NCI-H1417 (cell line): ENCODE measurements around the gene JAK1.

Experiments used
- DNase-seq, 3 experiments: peaks; one replicate each; lab custom pipeline; 2025; lab: John Stamatoyannopoulos, UW

Gene JAK1

GRCh38 chr1:64866689-64867088 lies 99.7 kb downstream of the JAK1 start:
- no peak for DNase-seq

- DNase-seq = no peak
These were observed 101.1 kb downstream of the JAK1 start for GRCh38 chr1:64865105-64865757.

GRCh38 chr1:64864018-64864940 lies 102.1 kb downstream of the JAK1 start:
- DNase-seq = peak in 1 of 3 experiments; percentile 7

GRCh38 chr1:64861611-64862010 lies 104.7 kb downstream of the JAK1 start:
- DNase-seq = peak in 2 of 3 experiments; percentile 9 to 49

GRCh38 chr1:64857347-64857746 lies 109.0 kb downstream of the JAK1 start:
- no peak for DNase-seq

- DNase-seq = no peak
These were observed 109.8 kb downstream of the JAK1 start for GRCh38 chr1:64856553-64856952.

- DNase-seq = no peak
These were observed 110.8 kb downstream of the JAK1 start for GRCh38 chr1:64855557-64855956.

- DNase-seq = no peak
These were observed 111.7 kb downstream of the JAK1 start for GRCh38 chr1:64854674-64855073.

GRCh38 chr1:64851664-64852063 lies 114.7 kb downstream of the JAK1 start:
- DNase-seq = no peak

- no peak for DNase-seq
These were observed 115.5 kb downstream of the JAK1 start for GRCh38 chr1:64850846-64851245.

- no peak for DNase-seq
These were observed 116.4 kb downstream of the JAK1 start for GRCh38 chr1:64849942-64850341.

- DNase-seq = no peak
These were observed 117.5 kb downstream of the JAK1 start for GRCh38 chr1:64848803-64849202.

GRCh38 chr1:64848136-64848535 lies 118.2 kb downstream of the JAK1 start:
- DNase-seq = no peak

GRCh38 chr1:64847666-64848065 lies 118.7 kb downstream of the JAK1 start:
- DNase-seq = no peak

GRCh38 chr1:64846573-64847430 lies 119.5 kb downstream of the JAK1 start:
- no peak for DNase-seq

GRCh38 chr1:64845831-64846425 lies 120.4 kb downstream of the JAK1 start:
- DNase-seq = no peak

- no peak for DNase-seq
These were observed 121.7 kb downstream of the JAK1 start for GRCh38 chr1:64844609-64845008.

GRCh38 chr1:64844175-64844574 lies 122.2 kb downstream of the JAK1 start:
- no peak for DNase-seq

GRCh38 chr1:64843675-64844074 lies 122.7 kb downstream of the JAK1 start:
- DNase-seq = no peak

GRCh38 chr1:64842224-64842623 lies 124.1 kb downstream of the JAK1 start:
- no peak for DNase-seq

GRCh38 chr1:64841330-64842065 lies 124.9 kb downstream of the JAK1 start:
- no peak for DNase-seq
